Subcutaneous adipose tissue (tissue), 4 donors: ENCODE results near the gene NIBAN1. TPM values are rescaled to one million over a fixed set of nuclear protein-coding genes. Genes with fewer than 3 reads are reported as not detected.

ENCODE experiments used
- CTCF ChIP-seq: fragments of 450-650 bp; IDR thresholded peaks from one replicate; pipeline ENCODE4 v1.5.1; 2016; ENCODE audit warnings: low read depth, mild to moderate bottlenecking, control low read depth, antibody characterized with exemption, moderate library complexity
- total RNA-seq, 4 donors: library from RNA; depleted of rRNA; stranded (reverse); fragments of >200 nt; gene quantifications; one replicate each; pipeline ENCODE4 v1.1.0, GENCODE V29; 2016

The NIBAN1 gene
- total RNA-seq, 4 donors from 2014 or later: 12.1 to 22.1 (median 15.2) TPM

GRCh38 chr1:184971522-184972265, 2.6 kb downstream of the NIBAN1 start:
- no peak for TF ChIP-seq CTCF

DNA sequence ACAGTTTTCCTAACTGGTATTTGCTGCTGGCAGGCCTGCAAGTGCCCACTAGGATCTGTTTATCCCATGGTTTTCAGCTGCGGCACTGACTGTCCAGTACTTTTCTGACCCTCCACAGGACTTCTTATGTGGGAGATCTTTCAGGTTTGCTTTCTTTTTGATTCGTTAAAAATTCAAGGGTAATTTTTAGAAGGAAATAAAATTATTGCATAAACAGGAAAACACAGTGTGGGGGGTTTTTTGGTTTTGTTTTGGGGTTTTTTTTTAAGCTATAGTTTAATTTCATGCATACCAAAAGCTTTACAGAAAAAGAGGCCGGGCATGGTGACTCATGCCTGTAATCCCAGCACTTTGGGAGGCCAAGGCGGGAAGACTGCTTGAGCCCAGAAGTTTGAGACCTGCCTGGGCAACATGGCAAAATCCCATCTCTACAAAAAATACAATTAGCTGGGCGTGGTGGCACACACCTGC, 3.6 kb downstream of the NIBAN1 start:
- no peak for TF ChIP-seq CTCF

GRCh38 chr1:184966989-184967388, 7.3 kb downstream of the NIBAN1 start:
- TF ChIP-seq CTCF: no peak

- no peak for TF ChIP-seq CTCF
Observed at GRCh38 chr1:184965944-184966860, 8.1 kb downstream of the NIBAN1 start.

GRCh38 chr1:184965439-184965838, 8.9 kb downstream of the NIBAN1 start:
- no peak for TF ChIP-seq CTCF

- TF ChIP-seq CTCF: no peak
Observed at GRCh38 chr1:184959626-184960025, 14.7 kb downstream of the NIBAN1 start.
